GM19452 (cell line): ENCODE measurements around the gene TOM1L2.

Experiments
- ATAC-seq: cut with Tn5 transposase; IDR thresholded peaks from one replicate; pipeline ENCODE4 v1.9.1; 2021; ENCODE audit not compliant: unreplicated experiment

Gene TOM1L2

GRCh38 chr17:17900615-17901520 is 71.3 kb downstream of the TOM1L2 start:
- ATAC-seq: no peak

- ATAC-seq: no peak
Measured at GRCh38 chr17:17899486-17899885, 72.7 kb downstream of the TOM1L2 start.

GRCh38 chr17:17898673-17899072 is 73.5 kb downstream of the TOM1L2 start:
- ATAC-seq: no peak

GRCh38 chr17:17897442-17897841 is 74.8 kb downstream of the TOM1L2 start:
- ATAC-seq: no peak

- ATAC-seq: no peak
Measured at GRCh38 chr17:17896746-17897145, 75.5 kb downstream of the TOM1L2 start.

- no peak for ATAC-seq
Measured at GRCh38 chr17:17893801-17894644, 78.2 kb downstream of the TOM1L2 start.

GRCh38 chr17:17892731-17893130 is 79.5 kb downstream of the TOM1L2 start:
- ATAC-seq: no peak

GRCh38 chr17:17892009-17892408 is 80.2 kb downstream of the TOM1L2 start:
- no peak for ATAC-seq

GRCh38 chr17:17890773-17891759 is 81.1 kb downstream of the TOM1L2 start:
- ATAC-seq: no peak

GRCh38 chr17:17889922-17890321 is 82.3 kb downstream of the TOM1L2 start:
- ATAC-seq: no peak

GRCh38 chr17:17888821-17889220 is 83.4 kb downstream of the TOM1L2 start:
- ATAC-seq: no peak

- no peak for ATAC-seq
Measured at GRCh38 chr17:17888371-17888770, 83.8 kb downstream of the TOM1L2 start.

- ATAC-seq: no peak
Measured at GRCh38 chr17:17887752-17888304, 84.4 kb downstream of the TOM1L2 start.

GRCh38 chr17:17886726-17887125 is 85.5 kb downstream of the TOM1L2 start:
- no peak for ATAC-seq

GRCh38 chr17:17886226-17886625 is 86.0 kb downstream of the TOM1L2 start:
- ATAC-seq: no peak

- no peak for ATAC-seq
Measured at GRCh38 chr17:17884391-17885357, 87.5 kb downstream of the TOM1L2 start.

- ATAC-seq: no peak
Measured at GRCh38 chr17:17883801-17884200, 88.4 kb downstream of the TOM1L2 start.

- no peak for ATAC-seq
Measured at GRCh38 chr17:17882082-17882581, 90.1 kb downstream of the TOM1L2 start.

- no peak for ATAC-seq
Measured at GRCh38 chr17:17880577-17881196, 91.5 kb downstream of the TOM1L2 start.
